Stimulated activated CD8-positive, alpha-beta memory T cell treated with anti-CD3 and anti-CD28 coated beads, Interleukin-4, amount 100 ng/mL, for 4 hours (primary cell): ENCODE results near the gene EFCC1.
A peak's percentile ranks its signal among the peaks of the same experiment; 100 is the strongest.

Experiments
- DNase-seq, 2 donors: peaks; one replicate each; pipeline ENCODE4 v3.0.0-alpha.2; 2020; ENCODE audit warnings: low read depth in 2 of 2, low spot score in 1 of 2

The EFCC1 gene

GRCh38 chr3:129014793-129015345 is 13.8 kb downstream of the EFCC1 start:
- no peak for DNase-seq

GRCh38 chr3:129015388-129016105 is 14.4 kb downstream of the EFCC1 start:
- DNase-seq, result no peak

- DNase-seq, result no peak
These were observed 15.2 kb downstream of the EFCC1 start for GRCh38 chr3:129016356-129016719.

GRCh38 chr3:129016720-129017483 is 15.8 kb downstream of the EFCC1 start:
- DNase-seq, result no peak

GRCh38 chr3:129017484-129017899 is 16.4 kb downstream of the EFCC1 start:
- no peak for DNase-seq

- DNase-seq, result no peak
These were observed 17.2 kb downstream of the EFCC1 start for GRCh38 chr3:129018271-129018670.

GRCh38 chr3:129018751-129019150 is 17.6 kb downstream of the EFCC1 start:
- no peak for DNase-seq

GRCh38 chr3:129019266-129019665 is 18.2 kb downstream of the EFCC1 start:
- no peak for DNase-seq

GRCh38 chr3:129020691-129021090 is 19.6 kb downstream of the EFCC1 start:
- DNase-seq, result no peak

GRCh38 chr3:129021140-129021551 is 20.0 kb downstream of the EFCC1 start:
- no peak for DNase-seq

GRCh38 chr3:129022114-129023007 is 21.3 kb downstream of the EFCC1 start:
- DNase-seq, result no peak

GRCh38 chr3:129023008-129023358 is 21.9 kb downstream of the EFCC1 start:
- DNase-seq, result no peak

GRCh38 chr3:129023909-129024308 is 22.8 kb downstream of the EFCC1 start:
- no peak for DNase-seq

GRCh38 chr3:129025108-129025507 is 24.0 kb downstream of the EFCC1 start:
- DNase-seq, result no peak

GRCh38 chr3:129025691-129026435 is 24.8 kb downstream of the EFCC1 start:
- DNase-seq, result no peak

GRCh38 chr3:129026728-129027543 is 25.8 kb downstream of the EFCC1 start:
- peak; percentile 71 to 83 for DNase-seq

GRCh38 chr3:129027544-129027880 is 26.4 kb downstream of the EFCC1 start:
- DNase-seq, result no peak

GRCh38 chr3:129028866-129029265 is 27.8 kb downstream of the EFCC1 start:
- DNase-seq, result no peak

GRCh38 chr3:129030611-129031010 is 29.5 kb downstream of the EFCC1 start:
- DNase-seq, result no peak
